SK-N-MC (cell line): ENCODE measurements around the gene CYB5A.

Experiments
- EZH2 ChIP-seq: fragments of 200-600 bp; sonication (generic); IDR thresholded peaks from one replicate; pipeline ENCODE4 v1.6.1; 2017; ENCODE audit warnings: antibody characterized with exemption
- FOXP2 ChIP-seq: optimal IDR thresholded peaks from 2 replicates; pipeline ENCODE3; 2011; ENCODE audit warnings: mild to moderate bottlenecking, moderate library complexity; ENCODE audit not compliant: insufficient read depth; ENCODE audit errors: extremely low read length, control extremely low read depth
- POLR2AphosphoS5 ChIP-seq: IDR thresholded peaks from 2 replicates; pipeline ENCODE4 v1.6.1; 2012; ENCODE audit warnings: mild to moderate bottlenecking, low read depth, low read length, borderline replicate concordance

- TF ChIP-seq EZH2 (no peak), POLR2AphosphoS5 (no peak), FOXP2 (no peak)
Measured at GRCh38 chr18:74310411-74310810, 18.6 kb upstream of the CYB5A start.
